ENCODE measurements around the gene PARP11. TPM values are rescaled to one million over a fixed set of nuclear protein-coding genes. Genes with fewer than 3 reads are reported as not detected.

PARP11 gene
- total and polyA plus RNA-seq, 2 of the 8 experiments (the other 6 are each of a cell fraction or from before 2014, with no cell fraction given): 4.2 to 13.3 TPM

DNA sequence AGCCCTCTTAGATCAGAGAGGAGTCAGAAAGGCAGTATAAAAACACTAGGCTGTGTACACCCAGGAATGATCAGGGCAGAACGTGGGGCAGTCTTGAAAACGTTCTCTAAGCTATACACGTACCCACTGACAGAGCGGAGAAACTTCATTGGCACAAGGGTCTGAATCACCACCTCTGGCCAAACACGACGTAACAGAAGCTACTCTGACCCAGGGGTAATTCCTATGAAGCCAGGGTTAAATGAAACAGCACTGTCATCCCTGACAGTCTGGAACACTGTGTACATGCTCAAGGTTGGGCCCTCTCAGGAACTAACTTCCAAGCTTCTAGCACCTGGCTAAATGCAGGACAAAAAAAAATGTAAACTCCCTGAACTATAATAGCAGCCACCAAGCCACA lies 38.4 kb downstream of the PARP11 start:
- Histone ChIP-seq H2BK120ac (replicated peaks; ENCODE audit: low read depth, low read length) (no peak overlapping the region), H3K9me3 (ENCODE audit: insufficient read depth in 2 of 2, low read depth in 1 of 2, low read length in 1 of 2) (peaks cover 0 to 8% of the 10 kb centered on the region in 2 experiments; a peak in 1 of 4 replicates), H2BK5ac (ENCODE audit: low read depth, low read length) (no peak overlapping the region), H4K8ac (ENCODE audit: extremely low read depth, insufficient read depth, low read length) (no peak overlapping the region), H3K4me2 (ENCODE audit: insufficient read depth in 1 of 2, low read depth in 2 of 2, low read length in 2 of 2) (no peak overlapping the region), H4K5ac (ENCODE audit: insufficient read length, low read depth, low read length) (no peak overlapping the region), H3K36me3 (ENCODE audit: control insufficient read depth in 2 of 4, insufficient read depth in 4 of 4, low read length in 3 of 4) (peaks cover 0 to 8% (median 0%) of the 10 kb centered on the region in 4 experiments; a peak in 1 of 8 replicates), H3K14ac (ENCODE audit: insufficient read length) (no peak overlapping the region), H3K4me1 (replicated peaks in 1 of 4; ENCODE audit: control insufficient read depth in 3 of 4, insufficient read depth in 4 of 4, low read length in 3 of 4) (peaks cover 0 to 7% (median 2%) of the 10 kb centered on the region in 4 experiments; a peak in 5 of 7 replicates), H2BK20ac (ENCODE audit: low read length) (no peak overlapping the region), H2AK5ac (ENCODE audit: low read depth, low read length) (no peak overlapping the region), H4K91ac (replicated peaks; ENCODE audit: insufficient read length, low read length) (no peak overlapping the region), H3K23ac (ENCODE audit: insufficient read length) (no peak overlapping the region), H2AFZ (ENCODE audit: low read length) (no peak overlapping the region), H4K20me1 (replicated peaks in 1 of 2; ENCODE audit: control insufficient read depth in 1 of 2, insufficient read depth in 2 of 2, low read length in 2 of 2) (no peaks in the 10 kb centered on the region), H2BK12ac (ENCODE audit: low read depth, low read length) (no peak overlapping the region), H3K79me2 (ENCODE audit: control insufficient read depth in 1 of 2, insufficient read depth in 2 of 2, low read length in 2 of 2) (peaks cover 0 to 14% of the 10 kb centered on the region in 2 experiments; a peak in 1 of 4 replicates), H3K23me2 (ENCODE audit: low read depth, low read length) (no peaks in the 10 kb centered on the region), H3K18ac (ENCODE audit: extremely low read depth, low read length) (no peak overlapping the region), H3K27ac (ENCODE audit: low read depth, low read length) (no peak overlapping the region), H3K27me3 (replicated peaks in 1 of 4; ENCODE audit: control insufficient read depth in 3 of 4, extremely low read depth in 1 of 4, insufficient read depth in 3 of 4, low read length in 3 of 4) (no peaks in the 10 kb centered on the region), H3K56ac (replicated peaks; ENCODE audit: insufficient read length, low read depth, low read length) (no peak overlapping the region), H2BK15ac (ENCODE audit: low read length) (no peak overlapping the region), H3K4ac (replicated peaks; ENCODE audit: insufficient read length, low read depth, low read length) (no peak overlapping the region), H3K4me3 (ENCODE audit: extremely low read depth in 1 of 4, insufficient read depth in 2 of 4, low read depth in 3 of 4, low read length in 4 of 4) (no peak overlapping the region), H3K9ac (replicated peaks in 1 of 4; ENCODE audit: extremely low read depth in 1 of 4, low read depth in 3 of 4, low read length in 3 of 4) (no peak overlapping the region), H3K79me1 (ENCODE audit: low read depth, low read length) (no peaks in the 10 kb centered on the region)
- DNase-seq (ENCODE audit: low read depth in 1 of 2, low spot score in 2 of 2) (no peak), FAIRE-seq (no peak)
- ChIA-PET CTCF (ENCODE audit: partially characterized antibody) (interaction anchor here (0.9 to 1.5 kb wide), 6 partner anchors 14 to 534 kb away, joined by 3 to 4 read pairs (median 3); no protein-coding TSS in a partner anchor), POLR2A (ENCODE audit: partially characterized antibody) (no interaction called here)
- TF ChIP-seq JUN (IDR thresholded peaks at IDR 0.05; ENCODE audit: low read depth, low read length): no peak
- WGBS, 2 experiments (ENCODE audit: extremely low coverage in 1 of 2, insufficient coverage in 1 of 2, insufficient read length in 1 of 2, insufficient replicate concordance in 2 of 2, low coverage in 1 of 2, low lambda C conversion rate in 2 of 2, missing lambda C conversion rate in 1 of 2): 93% methylated on average over 6 of the region's 6 CpGs; no CpG with 5 or more reads in 1 of the 2 experiments
